IgD-negative memory B cell (primary cell): Measurements from ENCODE around the gene PBX3. TPM values are rescaled to one million over a fixed set of nuclear protein-coding genes. Genes with fewer than 3 reads are reported as not detected.

Experiments
- H3K27ac Mint-ChIP-seq, 3 donors: one replicate each; pipeline ENCODE4 v1.8.0; 2020 to 2022; ENCODE audit warnings: mild to moderate bottlenecking in 3 of 3, mixed read lengths in 3 of 3, moderate library complexity in 1 of 3
- H3K27me3 Mint-ChIP-seq: one replicate; pipeline ENCODE4 v1.8.0; 2021; ENCODE audit warnings: mixed read lengths
- H3K36me3 Mint-ChIP-seq: one replicate; pipeline ENCODE4 v1.8.0; 2020; ENCODE audit warnings: mild to moderate bottlenecking, mixed read lengths
- H3K4me1 Mint-ChIP-seq, 3 donors: one replicate each; pipeline ENCODE4 v1.8.0; 2020 to 2022; ENCODE audit warnings: mixed read lengths in 3 of 3, mild to moderate bottlenecking in 1 of 3
- H3K4me3 Mint-ChIP-seq, 4 donors: one replicate each; pipeline ENCODE4 v1.8.0; 2020 to 2022; ENCODE audit warnings: mild to moderate bottlenecking in 4 of 4, mixed read lengths in 4 of 4, moderate library complexity in 3 of 4
- H3K9me3 Mint-ChIP-seq, 3 donors: one replicate each; pipeline ENCODE4 v1.8.0; 2020 to 2021; ENCODE audit warnings: mixed read lengths in 3 of 3, mild to moderate bottlenecking in 1 of 3
- polyA plus RNA-seq: library from polyadenylated mRNA; unstranded; fragments of 300-500 nt; fragmentation: Illumina TruSeq; gene quantifications from one replicate; pipeline ENCODE4 v1.2.3, GENCODE V29; 2021

Gene PBX3
- polyA plus RNA-seq, 1 donor from 2014 or later, result 7.2 TPM

- H3K4me3 Mint-ChIP-seq, result no peak overlapping the region
- no peaks in the 10 kb centered on the region for H3K36me3 Mint-ChIP-seq
- no peaks in the 10 kb centered on the region for H3K4me1 Mint-ChIP-seq
- no peaks in the 10 kb centered on the region for H3K27me3 Mint-ChIP-seq
- no peak overlapping the region for H3K27ac Mint-ChIP-seq
- no peaks in the 10 kb centered on the region for H3K9me3 Mint-ChIP-seq
These were observed 150.3 kb downstream of the PBX3 start for GRCh38 chr9:125897481-125897880.

- H3K36me3 Mint-ChIP-seq, result no peaks in the 10 kb centered on the region
- H3K27ac Mint-ChIP-seq, result no peak overlapping the region
- no peak overlapping the region for H3K4me3 Mint-ChIP-seq
- H3K9me3 Mint-ChIP-seq, result no peaks in the 10 kb centered on the region
- peaks cover 0 to 9% (median 5%) of the 10 kb centered on the region in 3 donors for H3K4me1 Mint-ChIP-seq
- no peaks in the 10 kb centered on the region for H3K27me3 Mint-ChIP-seq
These were observed 155.0 kb downstream of the PBX3 start for GRCh38 chr9:125902214-125902613.

GRCh38 chr9:125902831-125903512 is 155.8 kb downstream of the PBX3 start:
- H3K4me1 Mint-ChIP-seq, result peaks cover 0 to 9% (median 5%) of the 10 kb centered on the region in 3 donors
- no peaks in the 10 kb centered on the region for H3K9me3 Mint-ChIP-seq
- no peak overlapping the region for H3K4me3 Mint-ChIP-seq
- no peaks in the 10 kb centered on the region for H3K36me3 Mint-ChIP-seq
- no peaks in the 10 kb centered on the region for H3K27me3 Mint-ChIP-seq
- no peak overlapping the region for H3K27ac Mint-ChIP-seq

GRCh38 chr9:125904155-125904851 is 157.1 kb downstream of the PBX3 start:
- Mint-ChIP-seq H3K36me3 (no peaks in the 10 kb centered on the region), H3K4me1 (peaks cover 0 to 9% (median 5%) of the 10 kb centered on the region in 3 donors), H3K27me3 (no peaks in the 10 kb centered on the region), H3K27ac (no peak overlapping the region), H3K4me3 (no peak overlapping the region), H3K9me3 (no peaks in the 10 kb centered on the region)

- Mint-ChIP-seq H3K4me1 (peaks cover 0 to 9% (median 5%) of the 10 kb centered on the region in 3 donors), H3K4me3 (no peak overlapping the region), H3K9me3 (no peaks in the 10 kb centered on the region), H3K36me3 (no peaks in the 10 kb centered on the region), H3K27ac (no peak overlapping the region), H3K27me3 (no peaks in the 10 kb centered on the region)
These were observed 159.0 kb downstream of the PBX3 start for GRCh38 chr9:125906144-125906543.

GRCh38 chr9:125906893-125907292 is 159.7 kb downstream of the PBX3 start:
- Mint-ChIP-seq H3K4me1 (peaks cover 0 to 9% (median 5%) of the 10 kb centered on the region in 3 donors), H3K27me3 (no peaks in the 10 kb centered on the region), H3K9me3 (no peaks in the 10 kb centered on the region), H3K4me3 (no peak overlapping the region), H3K36me3 (no peaks in the 10 kb centered on the region), H3K27ac (no peak overlapping the region)

GRCh38 chr9:125908136-125908535 is 161.0 kb downstream of the PBX3 start:
- Mint-ChIP-seq H3K9me3 (no peaks in the 10 kb centered on the region), H3K27me3 (no peaks in the 10 kb centered on the region), H3K27ac (no peak overlapping the region), H3K4me3 (no peak overlapping the region), H3K36me3 (no peaks in the 10 kb centered on the region), H3K4me1 (peaks cover 0 to 9% (median 5%) of the 10 kb centered on the region in 3 donors)

- Mint-ChIP-seq H3K4me1 (peaks cover 0 to 9% (median 5%) of the 10 kb centered on the region in 3 donors), H3K27me3 (no peaks in the 10 kb centered on the region), H3K9me3 (no peaks in the 10 kb centered on the region), H3K27ac (no peak overlapping the region), H3K4me3 (no peak overlapping the region), H3K36me3 (no peaks in the 10 kb centered on the region)
These were observed 161.8 kb downstream of the PBX3 start for GRCh38 chr9:125908966-125909365.

GRCh38 chr9:125909459-125909858 is 162.3 kb downstream of the PBX3 start:
- Mint-ChIP-seq H3K27me3 (no peaks in the 10 kb centered on the region), H3K4me1 (peaks cover 0 to 6% (median 2%) of the 10 kb centered on the region in 3 donors), H3K36me3 (no peaks in the 10 kb centered on the region), H3K9me3 (no peaks in the 10 kb centered on the region), H3K27ac (no peak overlapping the region), H3K4me3 (no peak overlapping the region)

- no peaks in the 10 kb centered on the region for H3K9me3 Mint-ChIP-seq
- peaks cover 0 to 3% (median 2%) of the 10 kb centered on the region in 3 donors for H3K4me1 Mint-ChIP-seq
- no peaks in the 10 kb centered on the region for H3K36me3 Mint-ChIP-seq
- H3K27me3 Mint-ChIP-seq, result no peaks in the 10 kb centered on the region
- H3K27ac Mint-ChIP-seq, result no peak overlapping the region
- no peak overlapping the region for H3K4me3 Mint-ChIP-seq
These were observed 163.1 kb downstream of the PBX3 start for GRCh38 chr9:125910286-125910685.

GRCh38 chr9:125911861-125912644 is 164.9 kb downstream of the PBX3 start:
- Mint-ChIP-seq H3K4me1 (no peaks in the 10 kb centered on the region), H3K9me3 (no peaks in the 10 kb centered on the region), H3K27ac (no peak overlapping the region), H3K27me3 (no peaks in the 10 kb centered on the region), H3K36me3 (no peaks in the 10 kb centered on the region), H3K4me3 (no peak overlapping the region)

- no peak overlapping the region for H3K27ac Mint-ChIP-seq
- H3K36me3 Mint-ChIP-seq, result peaks cover 3% of the 10 kb centered on the region
- H3K4me1 Mint-ChIP-seq, result no peaks in the 10 kb centered on the region
- H3K27me3 Mint-ChIP-seq, result no peaks in the 10 kb centered on the region
- no peak overlapping the region for H3K4me3 Mint-ChIP-seq
- no peaks in the 10 kb centered on the region for H3K9me3 Mint-ChIP-seq
These were observed 165.5 kb downstream of the PBX3 start for GRCh38 chr9:125912667-125913066.

- no peaks in the 10 kb centered on the region for H3K9me3 Mint-ChIP-seq
- no peak overlapping the region for H3K4me3 Mint-ChIP-seq
- no peak overlapping the region for H3K27ac Mint-ChIP-seq
- H3K36me3 Mint-ChIP-seq, result peaks cover 3% of the 10 kb centered on the region
- no peaks in the 10 kb centered on the region for H3K27me3 Mint-ChIP-seq
- no peaks in the 10 kb centered on the region for H3K4me1 Mint-ChIP-seq
These were observed 166.4 kb downstream of the PBX3 start for GRCh38 chr9:125913551-125913950.

GRCh38 chr9:125914411-125914810 is 167.2 kb downstream of the PBX3 start:
- no peaks in the 10 kb centered on the region for H3K27me3 Mint-ChIP-seq
- H3K4me3 Mint-ChIP-seq, result no peak overlapping the region
- no peaks in the 10 kb centered on the region for H3K4me1 Mint-ChIP-seq
- H3K36me3 Mint-ChIP-seq, result peaks cover 3% of the 10 kb centered on the region
- H3K9me3 Mint-ChIP-seq, result no peaks in the 10 kb centered on the region
- H3K27ac Mint-ChIP-seq, result peak overlapping the region in 1 of 3 donors; percentile 32

GRCh38 chr9:125915606-125916005 is 168.4 kb downstream of the PBX3 start:
- Mint-ChIP-seq H3K9me3 (no peaks in the 10 kb centered on the region), H3K4me1 (no peaks in the 10 kb centered on the region), H3K27me3 (no peaks in the 10 kb centered on the region), H3K27ac (no peak overlapping the region), H3K4me3 (no peak overlapping the region), H3K36me3 (peaks cover 3% of the 10 kb centered on the region)
